Measurements from ENCODE around the gene IKZF4. TPM values are rescaled to one million over a fixed set of nuclear protein-coding genes. Genes with fewer than 3 reads are reported as not detected.

Gene IKZF4
- total and polyA plus RNA-seq, 2 donors from 2014 or later = 2.7 to 9.4 TPM

GRCh38 chr12:56014205-56014604 is 6.6 kb upstream of the IKZF4 start:
- H3K4me3 ChIP-seq (ENCODE audit: low read length in 3 of 3) = no peak overlapping the region
- H3K9ac ChIP-seq (ENCODE audit: low read length in 3 of 3) = peak overlapping the region in 1 of 3 donors; percentile 14
- no peaks in the 10 kb centered on the region for H3K9me3 ChIP-seq (ENCODE audit: control insufficient read depth in 2 of 3, insufficient read depth in 1 of 3, low read length in 3 of 3)
- intact Hi-C loops (cut with DNase I) = no loop called here
- FAIRE-seq = no peak
- peaks cover 0 to 12% (median 6%) of the 10 kb centered on the region in 3 donors for H3K4me1 ChIP-seq (ENCODE audit: control insufficient read depth in 2 of 3, insufficient read depth in 2 of 3, low read depth in 1 of 3, low read length in 3 of 3)
- peak in 3 of 5 donors; percentile 55 to 88 (median 85) for DNase-seq
- peak overlapping the region; percentile 51 to 73 for H3K27ac ChIP-seq (ENCODE audit: low read depth in 2 of 2, low read length in 2 of 2)
- no peaks in the 10 kb centered on the region for H3K36me3 ChIP-seq (ENCODE audit: control insufficient read depth in 2 of 3, insufficient read depth in 3 of 3, low read length in 3 of 3)
- H3K27me3 ChIP-seq (ENCODE audit: control insufficient read depth, insufficient read depth, low read length) = no peaks in the 10 kb centered on the region
- TF ChIP-seq, protein P1, sequence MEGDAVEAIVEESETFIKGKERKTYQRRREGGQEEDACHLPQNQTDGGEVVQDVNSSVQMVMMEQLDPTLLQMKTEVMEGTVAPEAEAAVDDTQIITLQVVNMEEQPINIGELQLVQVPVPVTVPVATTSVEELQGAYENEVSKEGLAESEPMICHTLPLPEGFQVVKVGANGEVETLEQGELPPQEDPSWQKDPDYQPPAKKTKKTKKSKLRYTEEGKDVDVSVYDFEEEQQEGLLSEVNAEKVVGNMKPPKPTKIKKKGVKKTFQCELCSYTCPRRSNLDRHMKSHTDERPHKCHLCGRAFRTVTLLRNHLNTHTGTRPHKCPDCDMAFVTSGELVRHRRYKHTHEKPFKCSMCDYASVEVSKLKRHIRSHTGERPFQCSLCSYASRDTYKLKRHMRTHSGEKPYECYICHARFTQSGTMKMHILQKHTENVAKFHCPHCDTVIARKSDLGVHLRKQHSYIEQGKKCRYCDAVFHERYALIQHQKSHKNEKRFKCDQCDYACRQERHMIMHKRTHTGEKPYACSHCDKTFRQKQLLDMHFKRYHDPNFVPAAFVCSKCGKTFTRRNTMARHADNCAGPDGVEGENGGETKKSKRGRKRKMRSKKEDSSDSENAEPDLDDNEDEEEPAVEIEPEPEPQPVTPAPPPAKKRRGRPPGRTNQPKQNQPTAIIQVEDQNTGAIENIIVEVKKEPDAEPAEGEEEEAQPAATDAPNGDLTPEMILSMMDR (IDR thresholded peaks at IDR 0.05; ENCODE audit: borderline replicate concordance, extremely low read depth, insufficient read depth) = no peak

- H3K4me1 ChIP-seq (ENCODE audit: control insufficient read depth in 2 of 3, insufficient read depth in 2 of 3, low read depth in 1 of 3, low read length in 3 of 3) = peaks cover 0 to 17% (median 6%) of the 10 kb centered on the region in 3 donors
- TF ChIP-seq, protein P1 (IDR thresholded peaks at IDR 0.05; ENCODE audit: borderline replicate concordance, extremely low read depth, insufficient read depth) = no peak
- no peak for FAIRE-seq
- no peaks in the 10 kb centered on the region for H3K36me3 ChIP-seq (ENCODE audit: control insufficient read depth in 2 of 3, insufficient read depth in 3 of 3, low read length in 3 of 3)
- DNase-seq = no peak
- no peak overlapping the region for H3K27ac ChIP-seq (ENCODE audit: low read depth in 2 of 2, low read length in 2 of 2)
- H3K4me3 ChIP-seq (ENCODE audit: low read length in 3 of 3) = no peak overlapping the region
- no peak overlapping the region for H3K9ac ChIP-seq (ENCODE audit: low read length in 3 of 3)
- H3K27me3 ChIP-seq (ENCODE audit: control insufficient read depth, insufficient read depth, low read length) = no peaks in the 10 kb centered on the region
- H3K9me3 ChIP-seq (ENCODE audit: control insufficient read depth in 2 of 3, insufficient read depth in 1 of 3, low read length in 3 of 3) = no peaks in the 10 kb centered on the region
- intact Hi-C loops (cut with DNase I) = no loop called here
These were observed 3.7 kb upstream of the IKZF4 start for GRCh38 chr12:56017181-56017580.

DNA sequence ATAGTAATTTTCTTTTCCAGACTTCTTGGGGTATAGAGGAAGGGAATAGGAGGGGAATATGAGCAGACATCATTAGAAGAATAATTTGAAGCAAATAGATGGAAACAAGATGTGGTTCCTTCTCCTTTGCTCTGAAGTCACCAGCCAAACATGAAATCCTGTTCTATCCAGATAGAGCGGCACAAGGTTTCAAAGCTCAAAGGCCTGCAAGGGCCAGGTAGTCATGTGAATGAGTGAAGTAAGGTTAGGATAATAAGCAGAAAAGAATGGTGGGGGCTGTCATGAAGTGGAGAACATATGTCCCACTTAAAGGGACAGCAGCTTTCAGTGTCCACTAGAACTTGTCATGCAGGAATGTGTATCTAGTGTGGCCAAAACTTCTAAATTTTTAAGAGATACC is 2.5 kb upstream of the IKZF4 start:
- H3K27ac ChIP-seq (ENCODE audit: low read depth in 2 of 2, low read length in 2 of 2) = peak overlapping the region; percentile 9 to 61
- no peak overlapping the region for H3K9ac ChIP-seq (ENCODE audit: low read length in 3 of 3)
- FAIRE-seq = no peak
- TF ChIP-seq, protein P1 (IDR thresholded peaks at IDR 0.05; ENCODE audit: borderline replicate concordance, extremely low read depth, insufficient read depth) = no peak
- peaks cover 0 to 14% (median 6%) of the 10 kb centered on the region in 3 donors for H3K4me1 ChIP-seq (ENCODE audit: control insufficient read depth in 2 of 3, insufficient read depth in 2 of 3, low read depth in 1 of 3, low read length in 3 of 3)
- no peaks in the 10 kb centered on the region for H3K9me3 ChIP-seq (ENCODE audit: control insufficient read depth in 2 of 3, insufficient read depth in 1 of 3, low read length in 3 of 3)
- no peak for DNase-seq
- intact Hi-C loops (cut with DNase I) = no loop called here
- no peaks in the 10 kb centered on the region for H3K36me3 ChIP-seq (ENCODE audit: control insufficient read depth in 2 of 3, insufficient read depth in 3 of 3, low read length in 3 of 3)
- no peaks in the 10 kb centered on the region for H3K27me3 ChIP-seq (ENCODE audit: control insufficient read depth, insufficient read depth, low read length)
- no peak overlapping the region for H3K4me3 ChIP-seq (ENCODE audit: low read length in 3 of 3)

Measured in kidney (tissue), 14 donors.